CD4-positive, alpha-beta T cell treated with Interleukin-12 subunit alpha and Interleukin-12 subunit beta, for 1 hour (primary cell): ENCODE results near the gene TENM3.
"Not testable (repeated sequence)": the region's sequence is repeated elsewhere in the genome, so short reads cannot be mapped to it uniquely, and the experiment has no call there.

Experiments used
- DNase-seq: peaks from one replicate; pipeline ENCODE4 v3.0.0-alpha.2; 2020

Gene TENM3

GRCh38 chr4:182228991-182229577 lies 14.1 kb upstream of the TENM3 start:
- no peak for DNase-seq

DNA sequence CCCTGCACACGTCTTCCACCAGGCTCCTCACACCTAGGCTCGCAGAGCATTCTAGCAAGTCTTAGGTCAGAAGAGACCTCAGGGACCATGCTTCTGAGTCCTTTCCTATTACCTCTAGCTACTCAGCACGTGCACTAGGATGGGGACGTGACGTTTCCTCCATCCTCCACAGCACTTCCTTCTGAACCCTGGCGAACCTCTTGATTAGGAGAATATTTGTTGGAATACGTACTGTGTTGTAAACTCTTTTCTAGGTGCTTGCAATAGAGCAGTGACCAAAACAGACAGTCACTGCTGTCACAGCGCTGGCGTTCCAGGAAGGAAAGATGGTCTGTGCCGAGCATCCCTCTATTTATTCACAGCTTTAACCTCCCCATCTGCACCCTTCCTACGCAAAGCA lies 12.9 kb upstream of the TENM3 start:
- DNase-seq: no peak

DNA sequence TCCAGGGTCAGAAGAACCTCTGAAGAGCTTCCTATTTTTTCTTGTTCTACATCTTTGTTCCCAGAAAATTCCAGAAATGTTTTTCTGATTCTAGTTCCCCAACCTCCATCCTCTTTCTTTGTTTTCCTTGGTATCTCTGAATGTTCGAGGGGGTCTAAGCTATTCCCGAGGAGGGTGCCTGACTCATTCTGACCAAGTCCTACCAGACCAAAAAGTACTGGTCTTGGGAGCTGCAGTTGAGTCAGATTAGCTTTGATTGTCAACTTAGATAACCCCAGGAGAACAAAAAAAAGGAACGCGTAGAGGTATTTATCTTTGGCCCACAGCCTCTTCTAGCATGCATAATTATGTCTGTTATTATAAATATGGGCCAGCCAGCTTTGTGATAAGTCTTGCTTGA lies 12.1 kb upstream of the TENM3 start:
- DNase-seq: no peak

DNA sequence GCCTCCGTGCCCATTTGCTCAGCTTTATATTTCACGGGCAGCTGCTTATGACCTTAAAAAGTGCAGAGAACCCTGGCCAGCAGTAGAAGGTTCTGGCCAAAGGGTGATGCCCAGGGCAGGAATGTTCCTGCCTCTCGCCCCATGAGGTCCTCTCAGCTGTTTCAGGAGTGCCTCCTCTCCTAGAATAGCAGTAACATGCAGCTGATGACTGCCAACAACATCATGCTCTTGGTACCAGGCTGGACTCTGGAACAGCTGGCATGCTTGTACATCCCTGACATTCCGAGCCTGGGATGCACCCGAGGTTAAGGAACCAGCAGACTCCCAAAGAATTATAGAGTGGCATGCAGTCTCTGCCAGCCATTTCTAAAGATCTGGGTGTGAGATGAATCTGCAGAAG lies 11.7 kb upstream of the TENM3 start:
- DNase-seq: no peak

GRCh38 chr4:182233310-182234090 lies 9.7 kb upstream of the TENM3 start:
- no peak for DNase-seq

- no peak for DNase-seq
Measured at GRCh38 chr4:182235021-182235795, 8.0 kb upstream of the TENM3 start.

DNA sequence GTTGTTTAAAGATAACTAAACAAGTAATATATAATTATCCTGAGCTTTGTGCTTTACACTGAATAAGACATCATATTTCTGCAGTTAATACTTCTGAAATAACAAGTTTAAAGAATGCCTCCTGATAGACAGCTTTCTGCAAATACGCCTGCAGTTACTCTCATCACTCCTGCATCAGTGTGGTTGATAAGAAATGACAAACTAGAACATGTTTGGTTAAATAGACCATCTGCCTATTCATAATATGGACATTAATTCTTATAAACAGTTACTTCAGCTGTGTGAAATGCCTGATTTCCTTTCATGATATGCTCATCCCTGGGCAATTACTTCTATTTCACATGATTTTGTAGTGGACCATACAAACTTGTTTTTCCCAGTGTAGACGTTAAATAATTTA lies 7.0 kb upstream of the TENM3 start:
- no peak for DNase-seq

DNA sequence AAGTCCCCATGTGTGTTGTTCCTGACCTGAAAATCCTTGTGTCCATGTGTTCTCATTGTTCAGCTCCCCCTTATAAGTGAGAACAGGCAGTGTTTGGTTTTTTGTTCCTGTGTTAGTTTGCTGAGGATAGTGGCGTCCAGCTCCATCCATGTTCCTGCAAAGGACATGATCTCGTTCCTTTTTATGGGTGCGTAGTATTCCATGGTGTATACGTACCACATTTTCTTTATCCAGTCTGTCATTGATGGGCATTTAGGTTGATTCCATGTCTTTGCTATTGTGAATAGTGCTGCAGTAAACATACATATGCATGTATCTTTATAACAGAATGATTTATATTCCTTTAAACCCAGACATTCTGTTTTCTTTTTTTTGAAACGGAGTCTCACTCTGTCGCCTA lies 6.2 kb upstream of the TENM3 start:
- DNase-seq: not testable (repeated sequence)

DNA sequence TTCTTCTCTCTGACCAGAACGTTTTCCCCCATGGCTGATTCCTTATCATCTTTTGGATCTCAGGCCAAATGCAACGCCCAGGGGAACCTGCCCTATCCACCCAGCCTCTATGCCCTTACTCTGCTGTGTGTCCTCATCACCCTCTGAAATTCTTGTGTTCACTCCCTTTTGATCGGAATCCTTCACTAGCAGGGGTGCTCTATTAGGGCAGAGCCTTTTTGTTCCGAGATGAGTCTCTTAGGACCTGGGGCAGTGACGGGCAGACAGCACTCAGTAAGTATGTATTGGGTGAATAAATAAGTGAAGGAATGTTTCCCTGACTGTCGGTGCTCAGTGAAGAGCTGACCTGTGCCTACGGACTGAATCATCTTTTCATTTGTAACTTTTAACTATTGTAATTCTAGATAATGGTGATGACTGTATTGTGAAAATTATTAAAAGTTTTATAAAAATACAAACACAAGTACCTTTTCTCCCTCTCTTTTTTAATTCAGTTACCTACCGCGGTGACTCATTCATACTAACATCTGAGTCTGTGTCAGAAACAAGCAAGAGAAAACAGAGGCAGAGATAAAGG lies 4.8 kb upstream of the TENM3 start:
- no peak for DNase-seq

GRCh38 chr4:182240161-182241130 lies 2.8 kb upstream of the TENM3 start:
- DNase-seq: no peak

- DNase-seq: not testable (repeated sequence)
Measured at GRCh38 chr4:182242260-182242659, 942 bp upstream of the TENM3 start.

DNA sequence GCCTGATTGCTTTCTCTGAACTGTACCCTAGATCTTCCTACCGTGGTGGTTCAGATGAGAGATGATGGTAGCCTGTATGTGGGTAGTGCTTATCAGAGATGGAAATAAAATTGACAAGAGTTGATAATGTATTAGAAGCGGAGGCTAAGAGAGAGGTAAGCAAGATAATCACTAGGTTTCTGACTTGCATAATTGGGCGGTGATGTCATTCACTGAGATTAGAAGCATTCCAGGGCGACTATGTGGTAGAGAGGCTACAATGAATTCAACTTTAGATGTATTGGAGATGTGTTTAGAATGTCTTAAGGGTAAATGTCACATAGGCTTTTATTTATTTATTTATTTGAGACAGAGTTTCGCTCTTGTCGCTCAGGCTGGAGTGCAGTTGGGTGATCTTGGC lies 415 bp upstream of the TENM3 start:
- DNase-seq: no peak

GRCh38 chr4:182245041-182245440 lies 1.8 kb downstream of the TENM3 start:
- DNase-seq: no peak

DNA sequence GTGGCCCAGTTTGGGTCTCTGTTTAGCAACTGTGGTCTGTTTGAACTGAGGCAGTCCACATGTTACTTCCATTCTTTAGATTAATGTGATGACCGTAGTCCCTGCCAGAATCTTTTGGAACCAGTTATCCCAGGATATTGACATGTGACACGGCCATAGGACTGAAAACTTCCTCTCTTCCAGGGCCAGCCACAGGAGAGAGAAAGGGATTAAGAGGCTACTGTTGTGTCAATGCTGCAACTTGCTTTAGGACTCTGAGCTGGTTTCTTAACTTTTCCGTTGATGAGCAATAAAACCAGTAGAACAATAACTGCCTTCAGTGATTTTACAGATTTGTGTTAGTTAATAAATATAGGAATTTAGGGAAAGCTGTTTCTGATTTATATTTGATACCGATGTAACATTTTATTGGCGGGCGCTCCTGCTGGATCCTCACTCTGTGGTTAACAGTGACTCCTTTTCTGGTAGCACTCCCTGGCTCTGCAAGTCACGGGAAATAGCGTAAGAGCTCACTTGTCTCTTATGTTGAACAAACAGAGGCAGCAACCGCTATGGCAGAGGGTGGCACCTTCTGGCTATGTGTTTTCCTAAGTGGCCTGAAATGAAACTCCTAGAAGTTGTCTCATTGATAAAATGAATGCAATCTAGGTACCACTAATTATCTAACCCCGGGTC lies 2.5 kb downstream of the TENM3 start:
- DNase-seq: no peak

DNA sequence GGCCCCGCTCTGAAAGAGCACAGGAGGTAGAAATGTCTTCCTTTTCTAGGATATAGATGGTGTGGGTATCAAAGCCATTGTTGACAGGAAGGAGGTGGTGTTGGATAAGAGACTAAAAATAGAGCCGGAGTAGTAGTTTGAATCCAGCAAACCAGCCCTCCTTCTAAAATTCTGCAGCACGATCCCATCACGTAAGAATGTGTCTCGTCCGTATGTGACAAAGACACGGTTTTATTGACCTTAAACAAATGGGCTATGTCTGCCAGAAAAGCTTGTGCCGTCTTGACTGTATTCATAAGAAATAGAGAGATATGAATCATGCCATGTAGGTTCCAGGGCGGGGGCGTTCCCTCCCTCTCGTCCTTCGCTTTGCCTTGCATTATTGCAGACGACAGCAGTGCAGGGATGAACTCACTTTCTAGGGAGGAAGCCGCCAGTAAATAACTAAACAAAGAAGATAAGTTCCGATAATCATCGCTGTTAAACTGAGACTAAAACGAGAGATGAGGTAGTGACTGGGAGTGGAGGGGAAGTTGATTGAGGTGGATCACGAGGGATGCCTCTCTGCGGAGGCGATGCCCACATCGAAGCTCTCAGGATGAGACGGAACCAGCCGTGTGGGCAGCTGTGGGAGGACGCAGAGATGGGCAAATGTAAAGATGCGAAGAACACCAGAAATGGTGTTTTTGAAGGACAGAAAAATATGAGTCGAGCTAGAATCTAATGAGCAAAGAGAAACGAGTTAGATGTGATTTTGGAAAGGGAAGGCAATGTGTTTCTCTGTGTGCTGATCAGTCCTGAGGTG lies 3.4 kb downstream of the TENM3 start:
- no peak for DNase-seq

DNA sequence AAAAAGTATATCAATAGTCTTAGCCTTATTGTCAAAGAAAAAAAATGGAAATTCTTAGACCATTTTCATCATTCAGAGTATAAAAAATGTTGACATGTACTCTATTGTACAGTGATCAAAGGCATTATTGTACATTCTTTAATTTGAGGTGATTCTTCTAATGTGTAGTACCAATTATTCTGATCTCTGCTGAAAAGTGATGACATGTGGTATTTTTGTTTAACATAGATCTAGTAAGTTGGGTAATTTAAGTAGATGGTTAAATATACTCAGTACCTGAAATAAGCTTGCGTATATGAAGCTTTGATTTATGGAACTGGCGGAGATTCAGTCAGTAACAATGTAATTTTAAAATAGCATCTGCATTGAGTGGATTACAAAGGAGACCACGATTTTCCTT lies 5.1 kb downstream of the TENM3 start:
- DNase-seq: no peak

- DNase-seq: no peak
Measured at GRCh38 chr4:182250446-182250845, 7.2 kb downstream of the TENM3 start.

DNA sequence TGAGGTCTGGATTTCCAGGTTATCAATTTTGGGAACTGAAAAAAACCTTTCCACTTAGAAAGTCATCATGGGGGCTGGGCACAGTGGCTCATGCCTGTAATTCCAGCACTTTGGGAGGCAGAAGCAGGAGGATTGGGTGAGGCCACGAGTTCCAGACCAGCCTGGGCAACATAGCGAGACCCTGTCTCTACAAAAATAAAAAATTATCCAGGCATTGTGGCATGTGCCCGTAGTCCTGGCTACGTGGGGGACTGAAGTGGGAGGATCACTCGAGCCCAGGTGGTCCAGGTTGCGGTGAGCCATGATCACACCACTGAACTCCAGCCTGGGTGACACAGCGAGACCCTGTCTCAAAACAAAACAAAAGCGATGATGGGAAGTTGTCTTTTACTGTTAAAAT lies 7.9 kb downstream of the TENM3 start:
- DNase-seq: no peak

DNA sequence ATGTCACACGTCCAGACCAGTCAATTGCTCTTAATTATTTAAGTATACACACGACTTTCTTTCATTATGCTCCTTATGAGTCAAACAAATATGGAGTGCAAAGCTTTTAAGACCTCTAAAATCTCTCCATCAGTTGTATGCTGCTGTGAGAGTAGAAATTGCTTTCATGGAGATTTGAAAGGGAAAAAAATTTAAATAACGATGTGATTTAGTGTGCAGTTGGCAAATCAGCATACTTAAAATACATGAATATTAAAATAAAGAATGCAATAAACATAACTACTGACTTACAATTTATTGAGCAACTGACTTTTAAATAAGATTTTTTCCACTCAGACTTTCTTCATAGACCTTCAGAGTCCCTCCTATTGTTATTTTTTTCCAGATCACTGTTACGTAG lies 9.0 kb downstream of the TENM3 start:
- no peak for DNase-seq

DNA sequence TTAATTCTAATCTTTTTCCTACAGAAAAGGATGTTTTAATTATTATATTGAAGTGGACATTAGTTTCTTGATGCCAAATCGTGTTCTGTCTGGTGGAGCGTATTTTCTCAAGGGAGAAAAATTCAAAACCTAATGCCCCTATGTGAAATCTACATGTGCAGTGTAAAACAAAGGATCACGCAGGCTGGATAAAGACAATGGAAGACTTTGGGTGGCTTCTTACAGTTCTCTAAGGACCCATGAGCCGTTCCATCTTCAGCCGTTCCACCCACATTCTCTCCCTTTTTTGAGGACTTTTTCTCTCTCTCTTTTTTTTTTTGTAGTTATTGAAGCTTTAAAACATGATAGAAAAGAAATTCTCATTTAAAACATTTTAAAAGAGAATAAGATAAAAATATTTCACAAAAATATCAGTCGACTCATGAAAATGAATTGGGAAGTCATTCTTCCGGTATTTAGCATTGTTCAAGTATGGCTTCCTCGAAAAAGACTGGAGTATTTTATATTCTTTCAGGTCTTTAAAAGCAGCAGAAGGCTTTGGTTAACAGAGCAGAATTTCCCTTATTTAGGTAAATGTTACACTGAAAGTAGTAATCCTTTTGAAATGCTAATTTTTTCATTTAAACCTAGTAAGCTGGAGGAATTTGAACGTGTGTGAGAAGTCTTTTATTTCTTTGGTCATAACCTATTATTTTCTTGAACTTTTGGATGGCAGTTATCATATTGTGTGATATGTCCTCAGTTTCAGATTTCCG lies 11.0 kb downstream of the TENM3 start:
- no peak for DNase-seq
